ENCODE data around the gene DGKA. TPM values are rescaled to one million over a fixed set of nuclear protein-coding genes. Genes with fewer than 3 reads are reported as not detected.
A peak's percentile ranks its signal among the peaks of the same experiment; 100 is the strongest.

DGKA gene
- polyA plus RNA-seq, 1 of the 3 experiments (the other 2 are of a cell fraction): 75.9 TPM

DNA sequence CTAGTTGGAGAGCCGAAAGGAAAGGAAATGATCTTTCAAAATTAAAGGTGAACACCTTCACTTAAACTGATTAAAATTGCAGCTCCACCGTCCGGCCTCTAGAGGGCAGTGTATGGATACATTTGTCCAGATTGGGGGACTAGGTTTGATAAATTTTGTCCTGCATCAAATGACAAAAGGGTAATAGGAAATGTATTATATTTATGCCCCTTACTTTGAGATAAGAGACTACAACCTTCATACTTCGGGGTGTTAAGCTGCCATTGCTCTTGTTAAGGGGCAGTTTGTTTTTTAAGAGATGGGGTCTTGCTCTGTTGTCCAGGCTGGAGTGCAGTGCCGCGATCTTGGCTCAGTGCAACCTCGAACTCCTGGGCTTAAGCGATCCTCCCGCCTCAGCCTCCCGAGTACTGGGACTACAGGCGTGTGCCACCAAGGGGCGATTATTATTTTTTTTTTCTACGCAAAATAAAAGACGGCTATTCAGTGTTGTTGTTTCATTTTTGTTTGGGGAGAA lies 65.3 kb downstream of the DGKA start:
- 24% methylated on average over 14 of the region's 14 CpGs for WGBS (ENCODE audit: low lambda C conversion rate)
- H3K9me2 ChIP-seq: no peaks in the 10 kb centered on the region
- H3K36me3 ChIP-seq (replicated peaks in 1 of 2; ENCODE audit: control insufficient read depth in 1 of 2, insufficient read depth in 2 of 2, low read length in 1 of 2): peaks cover 13 to 32% of the 10 kb centered on the region in 2 experiments

More for the DNA sequence above, 65.3 kb downstream of the DGKA start:
- peak overlapping the region; percentile 99 for H3K4me2 ChIP-seq
- H3K9ac ChIP-seq: peak overlapping the region; percentile 81; the same call in 1 of the 2 replicates
- H3K4me3 ChIP-seq (ENCODE audit: low read depth in 2 of 2, low read length in 1 of 2): peak overlapping the region; percentile 85 to 97
- H3K9me3 ChIP-seq: no peaks in the 10 kb centered on the region
- H3K27me3 ChIP-seq (ENCODE audit: insufficient read depth): no peaks in the 10 kb centered on the region
- peaks cover 26% of the 10 kb centered on the region for H3F3A ChIP-seq (replicated peaks; ENCODE audit: insufficient read depth)
- H3K4me1 ChIP-seq (ENCODE audit: control insufficient read depth in 1 of 2, insufficient read depth in 2 of 2, low read depth in 1 of 2, low read length in 1 of 2): peaks cover 0 to 3% of the 10 kb centered on the region in 2 experiments; a peak in 1 of 4 replicates
- H3K27ac ChIP-seq (ENCODE audit: low read depth in 2 of 2, low read length in 1 of 2): peak overlapping the region; percentile 70 to 85
- ChIA-PET POLR2A (interaction anchor here (1.1 to 2.2 kb wide), 4 partner anchors 11 to 108 kb away, joined by 4 to 11 read pairs (median 5); partner anchors contain the start of gene PA2G4), CTCF (interaction anchor here (0.6 to 10.8 kb wide), 36 partner anchors 8 to 317 kb away, joined by 3 to 183 read pairs (median 4); partner anchors contain the start of genes IKZF4, RAB5B, RPL41 and ZC3H10)
- H2AFZ ChIP-seq (ENCODE audit: low read depth): peak overlapping the region; percentile 90
- peak; percentile 70 for DNase-seq
- H3K79me2 ChIP-seq (ENCODE audit: insufficient read depth): peaks cover 9% of the 10 kb centered on the region; the same call in 1 of the 2 replicates
- no peaks in the 10 kb centered on the region for H4K20me1 ChIP-seq (ENCODE audit: insufficient read depth)
- TF ChIP-seq FOXJ3 (CRISPR knock-in tag; IDR thresholded peaks at IDR 0.05) (no peak), YY1 (IDR thresholded peaks at IDR 0.05; ENCODE audit: low read depth) (no peak), NFIC (IDR thresholded peaks at IDR 0.05; ENCODE audit: borderline replicate concordance) (no peak), CHD2 (IDR thresholded peaks at IDR 0.05; ENCODE audit: low read length, partially characterized antibody) (no peak), TCF12 (IDR thresholded peaks at IDR 0.05) (no peak), RCOR1 (IDR thresholded peaks at IDR 0.05; ENCODE audit: low read length) (no peak), SMC3 (IDR thresholded peaks at IDR 0.05; ENCODE audit: low read depth, low read length) (peak; percentile 56), EZH2phosphoT487 (IDR thresholded peaks at IDR 0.05; ENCODE audit: borderline replicate concordance, low read depth) (no peak), GABPA (IDR thresholded peaks at IDR 0.05; ENCODE audit: low read depth) (no peak), JUND (IDR thresholded peaks at IDR 0.05) (no peak), ELF1 (IDR thresholded peaks at IDR 0.05) (no peak), EP300 (IDR thresholded peaks at IDR 0.05; ENCODE audit: borderline replicate concordance in 1 of 2, low read depth in 1 of 2, low read length in 1 of 2) (no peak), POLR2AphosphoS5 (IDR thresholded peaks at IDR 0.05; ENCODE audit: low read depth, low read length) (0 out of 2 replicates have a peak, but pooled peaks have one; percentile 14), RFX5 (IDR thresholded peaks at IDR 0.05; ENCODE audit: low read length) (peak; percentile 39; the same call in 1 of the 2 replicates), TAF1 (IDR thresholded peaks at IDR 0.05; ENCODE audit: borderline replicate concordance, low read depth, low read length) (no peak), RXRA (IDR thresholded peaks at IDR 0.05; ENCODE audit: borderline replicate concordance, low read depth) (no peak), FOSL2 (IDR thresholded peaks at IDR 0.05; ENCODE audit: borderline replicate concordance, low read depth) (no peak), RAD21 (IDR thresholded peaks at IDR 0.05; ENCODE audit: low read length) (peak; percentile 86), GATA2 (CRISPR knock-in tag; IDR thresholded peaks at IDR 0.05) (no peak)
- TF ChIP-seq, protein P1, sequence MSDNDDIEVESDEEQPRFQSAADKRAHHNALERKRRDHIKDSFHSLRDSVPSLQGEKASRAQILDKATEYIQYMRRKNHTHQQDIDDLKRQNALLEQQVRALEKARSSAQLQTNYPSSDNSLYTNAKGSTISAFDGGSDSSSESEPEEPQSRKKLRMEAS (IDR thresholded peaks at IDR 0.05; ENCODE audit: low read depth): no peak
- TF ChIP-seq, protein P2, sequence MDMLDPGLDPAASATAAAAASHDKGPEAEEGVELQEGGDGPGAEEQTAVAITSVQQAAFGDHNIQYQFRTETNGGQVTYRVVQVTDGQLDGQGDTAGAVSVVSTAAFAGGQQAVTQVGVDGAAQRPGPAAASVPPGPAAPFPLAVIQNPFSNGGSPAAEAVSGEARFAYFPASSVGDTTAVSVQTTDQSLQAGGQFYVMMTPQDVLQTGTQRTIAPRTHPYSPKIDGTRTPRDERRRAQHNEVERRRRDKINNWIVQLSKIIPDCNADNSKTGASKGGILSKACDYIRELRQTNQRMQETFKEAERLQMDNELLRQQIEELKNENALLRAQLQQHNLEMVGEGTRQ (IDR thresholded peaks at IDR 0.05; ENCODE audit: borderline replicate concordance, low read depth, low read length): no peak
- TF ChIP-seq, protein P3, sequence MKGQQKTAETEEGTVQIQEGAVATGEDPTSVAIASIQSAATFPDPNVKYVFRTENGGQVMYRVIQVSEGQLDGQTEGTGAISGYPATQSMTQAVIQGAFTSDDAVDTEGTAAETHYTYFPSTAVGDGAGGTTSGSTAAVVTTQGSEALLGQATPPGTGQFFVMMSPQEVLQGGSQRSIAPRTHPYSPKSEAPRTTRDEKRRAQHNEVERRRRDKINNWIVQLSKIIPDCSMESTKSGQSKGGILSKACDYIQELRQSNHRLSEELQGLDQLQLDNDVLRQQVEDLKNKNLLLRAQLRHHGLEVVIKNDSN (IDR thresholded peaks at IDR 0.05; ENCODE audit: borderline replicate concordance, low read depth): no peak
- TF ChIP-seq, protein P4, sequence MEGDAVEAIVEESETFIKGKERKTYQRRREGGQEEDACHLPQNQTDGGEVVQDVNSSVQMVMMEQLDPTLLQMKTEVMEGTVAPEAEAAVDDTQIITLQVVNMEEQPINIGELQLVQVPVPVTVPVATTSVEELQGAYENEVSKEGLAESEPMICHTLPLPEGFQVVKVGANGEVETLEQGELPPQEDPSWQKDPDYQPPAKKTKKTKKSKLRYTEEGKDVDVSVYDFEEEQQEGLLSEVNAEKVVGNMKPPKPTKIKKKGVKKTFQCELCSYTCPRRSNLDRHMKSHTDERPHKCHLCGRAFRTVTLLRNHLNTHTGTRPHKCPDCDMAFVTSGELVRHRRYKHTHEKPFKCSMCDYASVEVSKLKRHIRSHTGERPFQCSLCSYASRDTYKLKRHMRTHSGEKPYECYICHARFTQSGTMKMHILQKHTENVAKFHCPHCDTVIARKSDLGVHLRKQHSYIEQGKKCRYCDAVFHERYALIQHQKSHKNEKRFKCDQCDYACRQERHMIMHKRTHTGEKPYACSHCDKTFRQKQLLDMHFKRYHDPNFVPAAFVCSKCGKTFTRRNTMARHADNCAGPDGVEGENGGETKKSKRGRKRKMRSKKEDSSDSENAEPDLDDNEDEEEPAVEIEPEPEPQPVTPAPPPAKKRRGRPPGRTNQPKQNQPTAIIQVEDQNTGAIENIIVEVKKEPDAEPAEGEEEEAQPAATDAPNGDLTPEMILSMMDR (IDR thresholded peaks at IDR 0.05): peak; percentile 93
